Stimulated activated CD8-positive, alpha-beta memory T cell treated with anti-CD3 and anti-CD28 coated beads, Interleukin-2, amount 100 ng/mL, for 1 hour (primary cell): Measurements from ENCODE around the gene FUT6.
"Not testable (repeated sequence)": the region's sequence is repeated elsewhere in the genome, so short reads cannot be mapped to it uniquely, and the experiment has no call there.

ENCODE experiments used
- DNase-seq, 2 donors: peaks; one replicate each; pipeline ENCODE4 v3.0.0-alpha.2; 2020; ENCODE audit warnings: low read depth in 2 of 2

The FUT6 gene

DNA sequence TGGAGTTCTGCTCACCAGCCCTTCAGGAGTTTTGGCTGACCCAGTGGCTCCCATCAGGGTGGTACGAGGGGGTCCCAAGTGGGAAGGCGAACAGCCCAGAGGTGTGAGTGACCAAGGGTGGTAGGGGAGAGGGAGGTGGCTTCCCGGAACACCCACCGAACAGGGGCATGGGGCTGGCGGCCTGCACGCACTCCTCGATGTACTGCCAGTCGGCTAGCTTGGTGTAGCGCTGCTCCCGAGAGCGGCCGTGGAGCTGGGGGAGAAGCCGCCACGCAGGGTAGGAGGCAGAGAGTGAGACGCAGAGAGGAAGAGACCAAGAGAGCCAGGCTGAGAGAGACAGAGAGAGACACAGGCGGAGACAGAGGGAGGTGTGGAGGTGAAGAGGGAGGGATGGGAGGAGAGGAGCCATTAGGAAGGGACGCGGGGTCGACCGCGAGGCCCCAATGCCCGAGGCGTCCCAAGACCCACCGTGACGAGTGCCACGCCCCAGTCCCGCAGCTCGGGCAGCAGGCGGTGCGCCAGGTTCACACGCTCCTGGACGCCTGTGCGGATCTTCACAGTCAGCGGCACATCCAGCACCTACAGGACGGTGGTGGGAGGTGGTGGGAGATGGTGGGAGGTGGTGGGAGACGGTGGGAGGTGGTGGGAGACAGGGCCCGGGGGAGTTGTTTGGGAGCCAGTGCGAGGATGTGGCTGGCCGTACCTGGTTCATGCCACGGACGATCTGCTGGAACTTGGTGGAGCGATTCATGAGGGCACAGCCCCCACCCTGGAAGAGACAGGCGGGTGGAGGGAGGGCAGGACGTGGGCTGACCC, 52.7 kb downstream of the FUT6 start:
- no peak for DNase-seq

DNA sequence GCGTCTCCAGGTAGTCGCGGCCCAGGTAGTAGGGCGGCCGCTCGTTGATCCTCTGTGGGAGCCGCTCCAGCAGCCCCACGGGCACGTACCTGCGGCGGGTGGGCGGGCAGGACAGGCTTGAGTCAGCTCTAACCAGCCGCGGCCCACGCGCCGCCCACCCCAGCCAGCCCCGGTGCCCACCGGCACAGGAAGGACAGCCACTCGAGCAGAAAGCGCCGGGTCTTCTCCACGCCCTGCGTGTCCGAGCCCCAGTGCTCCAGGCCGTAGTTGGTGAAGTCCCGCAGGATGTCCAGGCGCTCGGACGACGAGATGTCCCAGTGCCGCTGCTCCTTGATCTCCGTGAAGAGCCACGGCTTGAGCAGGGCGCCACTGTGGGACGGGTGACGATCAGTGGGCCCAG, 54.1 kb downstream of the FUT6 start:
- DNase-seq, result no peak

DNA sequence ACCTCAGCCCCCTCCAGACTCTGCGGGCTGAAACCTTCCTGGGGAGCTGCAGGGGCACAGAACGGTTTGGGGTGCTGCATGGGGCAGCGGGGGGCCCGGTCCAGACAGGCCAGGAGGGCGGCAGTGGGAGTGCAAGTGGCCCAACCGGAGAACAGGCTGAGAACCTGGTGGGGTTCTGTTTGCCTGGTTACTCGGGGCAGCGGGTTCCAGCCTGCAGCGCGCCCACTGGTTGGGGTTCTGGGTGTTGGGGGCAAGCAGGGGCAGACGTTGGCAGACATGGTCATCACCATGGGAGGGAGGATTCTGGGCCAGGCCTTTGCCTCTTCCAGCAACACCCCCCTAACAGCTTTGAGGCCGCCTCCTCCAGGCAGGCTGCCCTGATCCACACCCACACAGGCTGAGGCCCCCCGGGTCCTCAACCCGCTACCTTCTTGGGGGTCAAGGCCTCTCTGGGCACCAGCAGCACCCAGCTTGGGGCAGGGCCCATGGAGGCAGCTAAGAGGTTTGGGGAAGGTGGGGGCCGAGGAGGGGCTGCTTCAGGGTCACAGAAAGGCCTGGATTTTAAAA, 54.8 kb downstream of the FUT6 start, which contains the start of gene PRR22:
Gene PRR22, minus strand, starts transcription at position 166 of the 567 bp plus-strand sequence. Its CDS starts 86 bp downstream, at position 80.
- no peak for DNase-seq

DNA sequence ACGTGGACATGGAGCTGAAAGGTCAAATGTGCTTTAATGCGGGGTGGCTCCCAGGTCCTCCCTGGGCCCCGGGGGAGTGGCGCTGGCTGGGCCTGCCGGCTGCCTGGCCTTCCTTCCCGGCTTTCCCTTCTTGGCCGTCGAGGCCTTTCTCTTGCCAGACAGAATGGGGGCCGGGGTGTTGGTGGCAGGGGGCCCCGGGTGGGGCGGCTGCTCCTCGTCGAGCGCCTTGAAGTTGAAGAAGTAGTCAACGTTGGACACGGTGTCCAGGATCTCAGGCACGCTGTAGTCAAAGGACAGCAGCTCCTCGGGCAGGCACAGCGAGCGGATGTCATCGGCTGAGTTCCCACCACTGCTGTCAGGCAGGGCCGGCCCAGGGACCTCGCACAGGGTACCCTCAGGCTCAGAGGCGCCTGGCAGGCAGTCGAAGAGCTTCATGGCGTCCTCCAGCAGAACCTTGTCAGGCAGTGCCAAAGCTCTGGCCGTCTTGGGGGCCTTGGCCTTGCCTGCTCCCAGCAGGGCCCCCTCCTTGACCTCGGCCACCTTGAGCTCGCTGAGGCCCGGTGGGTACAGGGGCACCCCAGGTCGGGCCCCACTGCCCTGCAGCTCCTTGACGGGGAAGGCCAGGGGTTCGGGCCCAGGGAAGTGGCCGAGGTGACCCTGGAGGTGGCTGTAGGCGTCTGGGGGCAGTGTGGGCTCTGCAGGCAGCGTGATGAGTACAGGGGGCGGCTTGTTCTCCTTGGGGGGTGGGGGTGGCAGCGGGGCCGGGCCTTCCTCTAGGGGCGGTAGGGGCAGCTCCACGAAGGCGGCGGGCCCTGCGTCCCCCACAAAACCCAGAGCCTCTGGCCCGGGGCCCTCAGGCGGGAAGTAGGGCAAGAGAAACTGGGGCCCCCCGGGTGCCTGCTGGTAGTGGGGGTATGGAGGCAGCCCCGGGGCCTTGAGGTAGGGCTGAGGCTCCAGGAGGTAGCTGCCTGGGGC, 56.3 kb downstream of the FUT6 start:
- DNase-seq, result no peak

DNA sequence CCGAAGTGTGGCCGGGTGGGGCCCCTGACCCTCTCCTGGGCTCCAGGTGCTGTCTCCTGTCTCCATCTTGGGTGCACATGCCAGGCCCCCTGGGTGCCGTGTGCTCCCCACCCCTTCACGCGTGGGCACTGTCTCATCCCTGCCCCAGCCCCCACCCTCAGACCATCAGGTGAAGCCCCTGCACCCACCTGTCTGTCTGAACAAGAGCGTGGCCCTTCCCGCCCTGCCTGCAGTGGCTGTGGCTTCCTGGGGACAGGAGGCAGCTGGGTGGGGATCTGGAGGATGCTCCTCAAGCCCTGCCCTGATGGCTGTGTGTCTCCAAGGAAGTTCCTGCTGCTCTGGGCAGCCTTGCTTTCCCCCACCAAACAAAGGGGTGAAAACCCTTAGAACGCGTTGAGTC, 57.2 kb downstream of the FUT6 start:
- no peak for DNase-seq

DNA sequence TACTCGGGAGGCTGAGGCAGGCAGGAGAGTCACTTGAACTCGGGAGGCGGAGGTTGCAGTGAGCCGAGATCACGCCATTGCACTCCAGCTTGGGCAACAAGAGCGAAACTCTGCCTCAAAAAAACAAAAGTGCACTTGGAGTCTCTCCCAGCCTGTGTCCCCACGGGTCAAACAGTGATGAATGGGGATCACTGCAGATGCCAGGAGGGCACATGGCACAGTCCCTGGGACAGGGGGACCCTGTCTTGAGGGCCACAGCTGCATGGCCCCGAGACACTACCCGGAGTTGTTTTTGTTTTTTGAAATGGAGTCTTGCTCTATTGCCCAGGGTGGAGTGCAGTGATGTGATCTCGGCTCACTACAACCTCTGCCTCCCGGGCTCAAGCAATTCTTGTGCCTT, 58.6 kb downstream of the FUT6 start:
- DNase-seq, result not testable (repeated sequence)
